NK-92 treated with Interleukin-12 subunit alpha and Interleukin-12 subunit beta, amount 100 ng/mL, for 24 hours (cell line): ENCODE measurements around the gene ITPKB.
"Not testable (repeated sequence)": the region's sequence is repeated elsewhere in the genome, so short reads cannot be mapped to it uniquely, and the experiment has no call there.

Source experiments
- DNase-seq: peaks from one replicate; lab custom pipeline; 2025; lab: John Stamatoyannopoulos, UW

ITPKB gene

GRCh38 chr1:226754793-226755533, 15.9 kb upstream of the ITPKB start:
- DNase-seq = no peak

GRCh38 chr1:226754097-226754496, 15.0 kb upstream of the ITPKB start:
- DNase-seq = no peak

GRCh38 chr1:226751703-226752102, 12.6 kb upstream of the ITPKB start:
- DNase-seq = no peak

- DNase-seq = no peak
Observed at GRCh38 chr1:226751214-226751613, 12.1 kb upstream of the ITPKB start.

GRCh38 chr1:226749467-226749866, 10.4 kb upstream of the ITPKB start:
- DNase-seq = no peak

GRCh38 chr1:226748306-226748705, 9.2 kb upstream of the ITPKB start:
- no peak for DNase-seq

- not testable (repeated sequence) for DNase-seq
Observed at GRCh38 chr1:226747519-226748263, 8.6 kb upstream of the ITPKB start.

- no peak for DNase-seq
Observed at GRCh38 chr1:226743259-226743658, 4.2 kb upstream of the ITPKB start.

GRCh38 chr1:226741009-226741408, 1.9 kb upstream of the ITPKB start:
- DNase-seq = no peak

GRCh38 chr1:226739696-226740065, 599 bp upstream of the ITPKB start:
- no peak for DNase-seq

- peak; percentile 47 for DNase-seq
Observed at GRCh38 chr1:226738421-226738994, 574 bp downstream of the ITPKB start.

GRCh38 chr1:226737819-226738420, 1.2 kb downstream of the ITPKB start:
- peak; percentile 49 for DNase-seq

- no peak for DNase-seq
Observed at GRCh38 chr1:226736908-226737818, 1.9 kb downstream of the ITPKB start.

GRCh38 chr1:226736001-226736907, 2.8 kb downstream of the ITPKB start:
- DNase-seq = no peak

GRCh38 chr1:226735576-226735975, 3.5 kb downstream of the ITPKB start:
- DNase-seq = no peak

- no peak for DNase-seq
Observed at GRCh38 chr1:226734611-226735153, 4.4 kb downstream of the ITPKB start.

GRCh38 chr1:226733876-226734275, 5.2 kb downstream of the ITPKB start:
- DNase-seq = no peak

- no peak for DNase-seq
Observed at GRCh38 chr1:226733304-226733703, 5.8 kb downstream of the ITPKB start.

GRCh38 chr1:226732856-226733291, 6.2 kb downstream of the ITPKB start:
- no peak for DNase-seq

GRCh38 chr1:226731257-226731893, 7.7 kb downstream of the ITPKB start:
- no peak for DNase-seq
